OCI-M2 (cell line): ENCODE data around the gene OR4D2.
"Not testable (repeated sequence)": the region's sequence is repeated elsewhere in the genome, so short reads cannot be mapped to it uniquely, and the experiment has no call there.

Experiments used
- DNase-seq: peaks from one replicate; lab custom pipeline; 2025; ENCODE audit not compliant: unreplicated experiment; lab: John Stamatoyannopoulos, UW

The OR4D2 gene

GRCh38 chr17:58166682-58167081, at the start of gene OR4D2:
Gene OR4D2 (plus strand): TSS chr17:58166982. CDS start chr17:58169656, 2,674 bp downstream.
- no peak for DNase-seq

- no peak for DNase-seq
Measured at GRCh38 chr17:58117382-58117781, 49.4 kb upstream of the OR4D2 start.

DNA sequence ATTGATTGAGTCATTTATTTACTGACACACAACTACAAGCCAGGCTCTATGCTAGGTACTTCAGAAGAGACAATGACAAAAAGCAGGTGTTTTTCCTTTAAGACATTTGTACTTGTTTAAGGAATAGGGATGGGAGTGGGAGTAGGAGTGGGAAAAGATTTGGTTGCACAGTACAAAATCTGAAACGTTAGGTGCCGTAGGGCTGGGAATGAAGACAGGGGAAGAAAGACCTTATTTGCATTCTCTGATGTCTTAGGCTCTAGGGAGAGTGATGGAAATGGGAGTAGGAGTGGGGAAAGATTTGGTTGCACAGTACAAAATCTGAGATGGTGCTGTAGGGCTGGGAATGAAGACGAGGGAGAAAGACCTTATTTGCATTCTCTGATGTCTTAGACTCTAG, 47.3 kb upstream of the OR4D2 start:
- no peak for DNase-seq

DNA sequence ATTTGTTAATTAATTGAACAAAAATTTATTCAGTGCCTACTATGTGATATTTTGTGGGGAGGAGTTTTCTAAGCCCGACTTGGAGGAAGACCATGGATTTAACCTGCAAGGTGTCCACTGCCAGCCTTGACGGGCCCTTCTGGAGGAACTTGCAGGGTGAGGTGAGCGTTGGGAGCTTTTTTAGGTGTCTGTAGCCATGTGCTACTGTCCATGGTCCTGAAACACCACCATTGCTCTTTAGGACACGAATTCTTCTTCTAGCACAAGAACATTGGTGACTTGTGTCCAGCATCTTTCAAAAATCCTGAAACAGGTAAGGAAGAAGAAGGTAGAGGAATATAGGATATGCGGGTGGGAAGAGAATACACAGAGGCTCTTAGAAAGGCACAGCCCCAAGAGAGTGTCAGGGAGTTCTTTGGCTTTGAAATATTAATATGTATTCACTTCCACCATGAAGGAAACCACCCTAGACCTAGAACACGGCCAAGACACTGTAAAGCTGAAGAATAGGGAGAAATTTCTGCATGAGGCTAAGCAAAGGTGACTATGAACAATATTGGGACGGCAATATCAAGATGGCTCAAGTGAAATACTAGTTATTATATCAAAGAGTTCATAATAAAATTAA, 46.5 kb upstream of the OR4D2 start:
- no peak for DNase-seq

- DNase-seq, result no peak
Measured at GRCh38 chr17:58121925-58122324, 44.9 kb upstream of the OR4D2 start.

DNA sequence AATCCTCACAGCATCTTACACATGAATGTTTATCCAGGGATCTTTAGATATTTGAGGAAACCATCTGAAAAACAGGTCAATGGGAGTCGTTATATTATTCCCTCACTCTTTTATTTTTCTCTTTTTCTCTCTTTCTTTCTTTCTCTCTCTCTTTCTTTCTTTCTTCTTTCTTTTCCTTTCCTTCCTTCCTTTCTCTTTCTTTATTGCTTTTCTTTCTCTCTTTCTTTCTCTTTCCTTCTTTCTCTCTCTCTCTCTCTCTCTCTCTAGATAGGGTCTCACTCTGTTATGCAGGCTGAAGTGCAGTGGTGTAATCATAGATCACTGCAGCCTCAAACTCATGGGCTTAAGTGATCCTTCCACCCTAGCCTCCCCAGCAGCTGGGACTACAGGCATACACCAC, 38.9 kb upstream of the OR4D2 start:
- no peak for DNase-seq

DNA sequence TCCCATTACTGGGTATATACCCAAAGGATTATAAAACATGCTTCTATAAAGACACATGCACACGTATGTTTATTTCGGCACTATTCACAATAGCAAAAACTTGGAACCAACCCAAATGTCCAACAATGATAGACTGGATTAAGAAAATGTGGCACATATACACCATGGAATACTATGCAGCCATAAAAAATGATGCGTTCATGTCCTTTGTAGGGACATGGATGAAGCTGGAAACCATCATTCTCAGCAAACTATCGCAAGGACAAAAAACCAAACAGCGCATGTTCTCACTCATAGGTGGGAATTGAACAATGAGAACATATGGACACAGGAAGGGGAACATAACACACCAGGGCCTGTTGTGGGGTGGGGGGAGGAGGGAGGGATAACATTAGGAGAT, 34.1 kb upstream of the OR4D2 start:
- not testable (repeated sequence) for DNase-seq

- DNase-seq, result no peak
Measured at GRCh38 chr17:58136669-58137279, 30.0 kb upstream of the OR4D2 start.

DNA sequence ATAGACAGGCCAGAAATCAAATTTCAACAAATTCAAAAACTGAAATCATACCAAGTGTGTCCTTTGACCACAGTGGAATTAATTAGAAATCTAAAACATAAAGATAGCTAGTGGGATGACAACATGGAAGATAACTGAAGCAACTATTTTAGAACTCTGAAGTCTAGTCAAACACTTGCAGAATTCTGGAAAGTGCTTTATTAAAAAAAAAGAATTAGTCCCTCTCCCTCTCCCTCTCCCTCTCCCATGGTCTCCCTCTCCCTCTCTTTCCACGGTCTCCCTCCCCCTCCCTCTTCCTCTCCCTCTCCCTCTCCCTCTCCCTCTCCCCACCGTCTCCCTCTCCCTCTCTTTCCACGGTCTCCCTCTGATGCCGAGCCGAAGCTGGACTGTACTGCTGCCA, 25.3 kb upstream of the OR4D2 start:
- no peak for DNase-seq

- DNase-seq, result not testable (repeated sequence)
Measured at GRCh38 chr17:58143335-58143734, 23.4 kb upstream of the OR4D2 start.

DNA sequence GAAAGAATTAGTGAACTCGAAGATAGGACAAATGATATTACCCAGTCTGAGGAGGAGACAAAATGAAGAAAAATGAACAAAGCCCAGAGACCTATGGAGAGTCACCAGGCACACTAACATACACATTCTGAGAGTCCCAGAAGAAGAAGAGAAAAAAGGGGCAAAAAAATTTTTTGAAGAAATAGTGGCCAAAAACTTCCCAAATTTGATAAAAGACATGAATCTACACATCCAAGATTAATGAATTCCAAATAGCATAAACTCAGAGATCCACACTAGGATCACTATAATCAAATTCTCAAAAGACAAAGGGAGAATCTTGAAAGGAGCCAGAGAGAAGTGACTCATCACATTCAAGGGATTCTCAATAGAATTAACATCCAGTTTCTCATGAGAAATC, 22.0 kb upstream of the OR4D2 start:
- DNase-seq, result no peak

GRCh38 chr17:58147930-58148434, 18.8 kb upstream of the OR4D2 start, which contains the start of gene OR4D1:
Gene OR4D1 (plus strand): TSS chr17:58148384. CDS start chr17:58155154, 6,770 bp downstream.
- no peak for DNase-seq

DNA sequence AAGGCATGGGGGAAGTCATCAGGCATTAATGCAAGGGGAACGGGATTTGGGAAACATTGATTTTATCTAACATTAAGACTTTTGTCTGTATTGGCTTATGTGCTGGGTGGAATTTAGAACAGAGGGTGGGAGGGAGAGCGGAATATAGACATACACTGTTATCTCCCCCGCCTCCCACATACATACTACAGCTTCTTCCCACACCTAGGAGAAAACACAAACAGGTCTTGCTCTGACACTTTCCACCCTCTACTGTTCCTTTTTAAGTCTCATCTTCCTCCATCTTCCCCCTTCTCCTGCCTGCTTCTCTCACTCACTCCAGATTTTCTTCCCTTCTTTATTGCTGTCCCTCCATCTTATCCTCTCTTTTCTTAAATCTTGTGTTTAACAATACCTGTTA, 18.2 kb upstream of the OR4D2 start:
- DNase-seq, result no peak

GRCh38 chr17:58150394-58150793, 16.4 kb upstream of the OR4D2 start:
- DNase-seq, result no peak

DNA sequence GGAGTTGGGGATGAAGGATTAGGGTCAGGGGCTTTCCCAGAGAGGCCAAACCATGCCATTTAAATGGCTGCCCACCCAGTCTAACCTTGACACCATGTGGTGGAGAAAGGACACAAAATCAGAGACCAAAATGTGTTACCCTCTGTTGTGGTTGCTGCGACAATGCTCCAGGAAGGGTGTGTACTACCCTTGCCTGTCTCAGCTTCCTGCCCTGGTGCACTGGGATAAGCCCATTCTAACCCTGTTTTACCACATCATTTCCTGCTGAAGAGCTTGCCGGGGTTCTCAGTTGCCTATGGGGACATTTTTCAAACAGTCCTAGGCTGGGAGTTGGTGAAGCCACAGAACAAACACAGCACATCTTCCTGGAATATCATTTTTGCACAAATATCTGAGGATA, 13.7 kb upstream of the OR4D2 start:
- no peak for DNase-seq

DNA sequence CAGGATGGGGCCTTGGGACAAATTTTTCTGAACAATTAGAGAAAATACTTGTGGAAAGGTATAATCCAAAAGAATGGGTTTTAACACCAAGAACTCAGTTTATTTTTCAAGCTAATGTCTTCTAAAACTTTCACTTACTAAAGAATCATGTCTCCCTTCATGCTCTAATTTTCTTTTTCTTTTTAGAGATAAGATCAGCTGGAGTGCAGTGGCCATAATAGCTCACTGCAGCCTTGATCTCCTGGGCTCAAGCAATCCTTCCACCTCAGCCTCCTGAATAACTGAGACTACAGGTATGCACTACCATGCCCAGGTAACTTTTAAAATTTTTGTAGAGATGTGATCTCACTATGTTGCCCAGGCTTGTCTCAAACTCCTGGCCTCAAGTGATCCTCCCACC, 13.1 kb upstream of the OR4D2 start:
- no peak for DNase-seq

- DNase-seq, result no peak
Measured at GRCh38 chr17:58156839-58157803, 9.7 kb upstream of the OR4D2 start.

DNA sequence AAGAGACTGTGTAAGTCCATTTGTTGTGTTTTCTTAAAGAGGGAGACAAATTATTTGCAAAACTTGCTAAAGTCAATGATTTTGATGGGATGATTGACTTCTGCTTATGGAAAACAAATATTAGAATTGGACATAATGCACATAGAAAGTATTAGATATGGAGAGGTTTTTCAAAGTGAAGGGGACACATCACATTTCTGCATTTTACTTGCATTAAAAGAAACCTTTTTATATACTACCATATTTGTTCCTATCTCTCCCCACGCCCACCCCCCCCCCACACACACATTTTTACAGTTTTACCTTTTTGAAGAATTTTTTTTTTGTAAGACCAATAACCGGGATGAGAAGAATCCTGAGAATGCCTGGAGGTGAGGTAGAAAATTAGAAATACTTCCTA, 8.6 kb upstream of the OR4D2 start:
- no peak for DNase-seq

GRCh38 chr17:58161566-58161965, 5.2 kb upstream of the OR4D2 start:
- DNase-seq, result no peak

GRCh38 chr17:58165981-58166380, 801 bp upstream of the OR4D2 start:
- DNase-seq, result no peak

DNA sequence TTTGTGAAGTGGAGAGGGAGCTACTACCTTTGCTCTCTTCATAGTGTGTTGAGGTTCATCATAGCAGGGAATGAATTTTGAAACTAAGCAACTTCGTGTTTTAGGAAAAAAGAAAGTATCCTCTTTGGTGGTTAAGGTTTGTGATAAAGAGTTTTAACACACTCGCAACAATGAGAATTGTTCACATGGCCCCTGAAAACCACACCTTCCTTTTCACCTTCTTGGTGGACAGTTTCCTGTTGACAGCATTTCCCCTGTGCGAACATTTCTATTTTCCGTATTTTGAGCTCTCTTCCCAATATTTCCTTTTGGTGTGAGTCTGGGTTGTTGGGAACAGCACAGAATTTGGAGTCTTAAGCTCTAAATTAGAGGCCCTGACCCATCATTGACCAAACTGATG, 3.8 kb downstream of the OR4D2 start:
- no peak for DNase-seq
